NCI-H1694 treated with DMSO at 0.1 percent for 48 hours (cell line): ENCODE data around the gene DGKG.

Experiments
- DNase-seq: peaks from one replicate; lab custom pipeline; 2025; lab: John Stamatoyannopoulos, UW

DGKG gene

GRCh38 chr3:186361762-186362536 is at the start of gene DGKG:
DGKG (minus strand) TSS chr3:186362234; CDS start chr3:186320459, 41,775 bp downstream.
- DNase-seq, result peak; percentile 74

GRCh38 chr3:186411089-186411488 is 49.1 kb upstream of the DGKG start:
- no peak for DNase-seq

- no peak for DNase-seq
These were observed 44.9 kb upstream of the DGKG start for GRCh38 chr3:186406669-186407635.

- no peak for DNase-seq
These were observed 39.5 kb upstream of the DGKG start for GRCh38 chr3:186401556-186401955.

- DNase-seq, result no peak
These were observed 38.6 kb upstream of the DGKG start for GRCh38 chr3:186400662-186401061.

- no peak for DNase-seq
These were observed 38.0 kb upstream of the DGKG start for GRCh38 chr3:186400026-186400425.

GRCh38 chr3:186394566-186395217 is 32.7 kb upstream of the DGKG start:
- DNase-seq, result no peak

GRCh38 chr3:186386883-186387560 is 25.0 kb upstream of the DGKG start:
- no peak for DNase-seq

- DNase-seq, result no peak
These were observed 24.0 kb upstream of the DGKG start for GRCh38 chr3:186385856-186386602.

GRCh38 chr3:186383026-186383993 is 21.3 kb upstream of the DGKG start:
- DNase-seq, result no peak

GRCh38 chr3:186382217-186382885 is 20.3 kb upstream of the DGKG start:
- no peak for DNase-seq

- no peak for DNase-seq
These were observed 19.6 kb upstream of the DGKG start for GRCh38 chr3:186381424-186382216.

- DNase-seq, result no peak
These were observed 18.8 kb upstream of the DGKG start for GRCh38 chr3:186380622-186381380.

GRCh38 chr3:186375443-186375842 is 13.4 kb upstream of the DGKG start:
- DNase-seq, result no peak

GRCh38 chr3:186374376-186374775 is 12.3 kb upstream of the DGKG start:
- no peak for DNase-seq

GRCh38 chr3:186369217-186369616 is 7.2 kb upstream of the DGKG start:
- DNase-seq, result no peak

GRCh38 chr3:186368717-186369116 is 6.7 kb upstream of the DGKG start:
- DNase-seq, result no peak

- DNase-seq, result no peak
These were observed 6.1 kb upstream of the DGKG start for GRCh38 chr3:186368176-186368575.
